ENCODE results near the gene TXLNA. TPM values are rescaled to one million over a fixed set of nuclear protein-coding genes. Genes with fewer than 3 reads are reported as not detected.

TXLNA gene
- total RNA-seq, 2 experiments from 2014 or later = 100 to 103 TPM

- ChIA-PET CTCF (interaction anchor here (0.7 to 3.3 kb wide), 5 partner anchors 16 to 201 kb away, joined by 3 to 12 read pairs (median 6); partner anchors contain the start of gene KPNA6), POLR2A (interaction anchor here (0.6 to 1.9 kb wide), 5 partner anchors 9 to 180 kb away, joined by 3 to 10 read pairs (median 4); partner anchors contain the start of gene TXLNA)
Observed at GRCh38 chr1:32200226-32201010, 20.9 kb downstream of the TXLNA start, which contains the start of gene CCDC28B. CCDC28B (plus strand) TSS chr1:32200595; CDS start chr1:32201936, 1,341 bp downstream.

- POLR2A ChIA-PET = interaction anchor here (0.6 to 1.9 kb wide), 5 partner anchors 10 to 181 kb away, joined by 3 to 10 read pairs (median 4); partner anchors contain the start of gene TXLNA
- CTCF ChIA-PET = interaction anchor here (0.6 to 3.3 kb wide), 7 partner anchors 15 to 200 kb away, joined by 3 to 12 read pairs (median 3); partner anchors contain the start of gene KPNA6
Observed at GRCh38 chr1:32201011-32201855, 21.8 kb downstream of the TXLNA start.

- ChIA-PET POLR2A (interaction anchor here (0.5 to 1.2 kb wide), 3 partner anchors 12 to 44 kb away, joined by 3 read pairs; no protein-coding TSS in a partner anchor), CTCF (interaction anchor here (0.7 to 3.2 kb wide), 4 partner anchors 11 to 204 kb away, joined by 3 to 20 read pairs (median 5); no protein-coding TSS in a partner anchor)
Observed at GRCh38 chr1:32204943-32205361, 25.5 kb downstream of the TXLNA start.

- POLR2A ChIA-PET = interaction anchor here (0.6 to 1.2 kb wide), 6 partner anchors 11 to 102 kb away, joined by 3 to 11 read pairs (median 3); no protein-coding TSS in a partner anchor
- CTCF ChIA-PET = interaction anchor here (0.7 to 3.2 kb wide), 6 partner anchors 8 to 203 kb away, joined by 3 to 20 read pairs (median 4); no protein-coding TSS in a partner anchor
Observed at GRCh38 chr1:32205401-32206370, 26.2 kb downstream of the TXLNA start, which contains the start of gene IQCC. IQCC (plus strand) TSS chr1:32205671; CDS start chr1:32205682, 11 bp downstream.

GRCh38 chr1:32208469-32208868 is 29.0 kb downstream of the TXLNA start:
- CTCF ChIA-PET = interaction anchor here (0.5 kb wide), 1 partner anchor 389 kb away, joined by 3 read pairs; no protein-coding TSS in a partner anchor
- POLR2A ChIA-PET = no interaction called here

- ChIA-PET CTCF (interaction anchor here (0.5 kb wide), 1 partner anchor 389 kb away, joined by 3 read pairs; no protein-coding TSS in a partner anchor), POLR2A (no interaction called here)
Observed at GRCh38 chr1:32208891-32209328, 29.4 kb downstream of the TXLNA start, which contains the start of gene DCDC2B. DCDC2B (plus strand) TSS chr1:32209089; CDS start chr1:32209094, 5 bp downstream.

GRCh38 chr1:32215629-32216480 is 36.4 kb downstream of the TXLNA start:
- CTCF ChIA-PET = interaction anchor here (0.5 to 3.7 kb wide), 23 partner anchors 9 to 230 kb away, joined by 3 to 20 read pairs (median 4); partner anchors contain the start of genes BSDC1, CCDC28B, IQCC and MARCKSL1
- POLR2A ChIA-PET = interaction anchor here (0.5 to 1.2 kb wide), 5 partner anchors 10 to 37 kb away, joined by 3 read pairs; partner anchors contain the start of genes IQCC and TXLNA

- POLR2A ChIA-PET = interaction anchor here (0.5 to 1.2 kb wide), 4 partner anchors 11 to 37 kb away, joined by 3 read pairs; partner anchors contain the start of genes IQCC and TXLNA
- CTCF ChIA-PET = interaction anchor here (0.5 to 3.7 kb wide), 10 partner anchors 10 to 231 kb away, joined by 3 to 20 read pairs (median 8); partner anchors contain the start of genes BSDC1, CCDC28B and IQCC
Observed at GRCh38 chr1:32216566-32216965, 37.1 kb downstream of the TXLNA start.

GRCh38 chr1:32219022-32219421 is 39.5 kb downstream of the TXLNA start:
- ChIA-PET POLR2A (interaction anchor here (1.0 kb wide), 1 partner anchor 14 kb away, joined by 3 read pairs; the partner anchor contains the start of gene IQCC), CTCF (interaction anchor here (0.7 kb wide), 1 partner anchor 83 kb away, joined by 3 read pairs; no protein-coding TSS in a partner anchor)

- POLR2A ChIA-PET = no interaction called here
Observed at GRCh38 chr1:32220746-32221580, 41.5 kb downstream of the TXLNA start.

GRCh38 chr1:32221581-32221979 is 42.1 kb downstream of the TXLNA start:
- ChIA-PET CTCF (no interaction called here), POLR2A (no interaction called here)

More at GRCh38 chr1:32220746-32221580, 41.5 kb downstream of the TXLNA start:
- CTCF ChIA-PET = interaction anchor here (0.6 to 1.0 kb wide), 2 partner anchors 15 to 27 kb away, joined by 3 to 5 read pairs; partner anchors contain the start of gene IQCC

- ChIA-PET CTCF (interaction anchor here (1.8 kb wide), 1 partner anchor 25 kb away, joined by 4 read pairs; the partner anchor contains the start of gene FAM167B), POLR2A (interaction anchor here (1.1 kb wide), 1 partner anchor 17 kb away, joined by 3 read pairs; the partner anchor contains the start of gene IQCC)
Observed at GRCh38 chr1:32221980-32222755, 42.7 kb downstream of the TXLNA start, which contains the start of the genes EIF3I and TMEM234. EIF3I (plus strand) TSS chr1:32222407; CDS start chr1:32222442, 35 bp downstream. TMEM234 (minus strand) TSS chr1:32222353; CDS start chr1:32222322, 31 bp downstream.

GRCh38 chr1:32223683-32224082 is 44.2 kb downstream of the TXLNA start:
- CTCF ChIA-PET = interaction anchor here (1.1 to 2.2 kb wide), 3 partner anchors 8 to 27 kb away, joined by 4 to 5 read pairs (median 4); partner anchors contain the start of gene FAM167B
- POLR2A ChIA-PET = interaction anchor here (1.1 kb wide), 2 partner anchors 18 to 25 kb away, joined by 3 to 7 read pairs; partner anchors contain the start of gene IQCC

- ChIA-PET POLR2A (interaction anchor here (1.1 kb wide), 1 partner anchor 24 kb away, joined by 7 read pairs; no protein-coding TSS in a partner anchor), CTCF (interaction anchor here (1.1 to 2.2 kb wide), 2 partner anchors 9 to 26 kb away, joined by 4 to 5 read pairs; no protein-coding TSS in a partner anchor)
Observed at GRCh38 chr1:32224285-32224684, 44.8 kb downstream of the TXLNA start.
